ENCODE measurements around the gene CHIA.
"Not testable (repeated sequence)": the region's sequence is repeated elsewhere in the genome, so short reads cannot be mapped to it uniquely, and the experiment has no call there.

Gene CHIA

DNA sequence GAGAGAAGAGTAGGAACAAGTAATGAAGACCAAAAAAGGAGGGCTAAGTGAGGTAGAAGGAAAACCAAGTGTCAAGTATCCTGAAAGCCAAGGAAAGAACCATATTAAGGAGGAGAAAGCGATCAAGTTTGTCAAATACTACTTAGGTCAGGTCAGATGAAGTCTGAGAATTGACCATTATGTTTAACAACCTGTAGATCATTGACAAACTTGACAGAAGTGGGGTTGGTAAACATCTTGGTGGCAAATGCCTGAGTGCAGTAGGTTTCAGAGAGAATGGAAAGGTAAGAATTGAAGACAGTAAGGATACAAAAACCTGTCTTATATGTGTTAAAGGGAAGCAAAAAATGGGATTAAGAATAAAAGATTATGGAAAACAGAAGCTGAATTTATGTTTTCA lies 3.7 kb upstream of the CHIA start:
- DNase-seq, result no peak

DNA sequence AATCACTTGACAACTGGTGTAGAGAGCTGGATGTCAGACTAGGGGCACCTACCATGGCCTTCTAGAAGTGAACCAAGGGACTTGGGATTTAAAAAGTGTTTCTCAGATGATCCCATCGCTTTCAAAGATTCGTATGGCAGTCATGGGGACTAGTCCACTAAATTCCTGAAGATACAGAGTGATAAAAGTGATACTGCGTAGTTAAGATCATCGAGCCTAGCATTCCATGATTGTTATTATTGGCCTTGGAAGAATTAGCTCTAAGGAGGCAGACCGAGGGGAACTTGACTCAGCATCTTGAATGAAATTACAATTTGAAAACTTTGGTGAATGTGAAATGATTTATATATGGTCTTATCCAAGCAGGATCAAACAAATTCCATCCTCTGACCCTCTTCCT lies 1.3 kb upstream of the CHIA start:
- DNase-seq, result no peak

DNA sequence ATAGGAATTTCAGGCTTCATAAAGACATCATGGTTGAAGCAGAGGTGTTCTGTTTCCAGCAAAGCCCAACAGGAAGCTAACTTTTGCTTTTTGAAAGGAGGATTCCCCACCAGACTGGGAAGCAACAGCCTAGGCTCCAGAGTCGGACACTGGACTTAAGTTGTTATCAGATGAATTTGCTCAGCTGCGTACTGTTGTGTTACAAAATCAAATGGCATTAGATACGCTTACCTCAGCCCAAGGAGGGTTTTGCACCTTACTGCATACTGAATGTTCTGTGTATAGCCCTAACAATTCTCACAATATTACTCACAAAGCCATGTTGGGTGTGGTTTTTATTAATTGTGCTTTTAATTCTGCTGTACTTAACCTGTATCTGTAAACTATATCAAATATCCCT lies 547 bp upstream of the CHIA start:
- no peak for DNase-seq

- DNase-seq, result no peak
Measured at GRCh38 chr1:111294390-111294789, 3.7 kb downstream of the CHIA start.

DNA sequence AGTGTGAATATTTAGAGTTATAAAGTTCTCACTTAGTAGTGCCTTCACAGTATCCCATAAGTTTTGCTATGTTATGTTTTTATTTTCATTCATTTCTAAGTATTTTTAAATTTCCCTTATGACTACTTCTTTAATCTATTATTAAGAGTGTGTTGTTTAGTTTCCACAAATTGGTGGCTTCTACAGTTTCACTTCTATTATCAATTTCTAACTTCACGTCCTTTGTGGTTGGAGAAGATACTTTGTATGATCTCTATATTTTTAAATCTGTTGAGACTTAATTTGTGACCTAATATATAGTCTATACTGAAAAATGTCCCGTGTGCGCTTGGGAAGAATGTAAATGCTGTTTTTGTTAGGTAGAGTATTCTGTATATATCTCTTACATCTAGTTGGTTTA lies 11.7 kb downstream of the CHIA start:
- DNase-seq, result no peak

GRCh38 chr1:111309690-111310089 lies 19.0 kb downstream of the CHIA start:
- DNase-seq, result no peak

- DNase-seq, result no peak
Measured at GRCh38 chr1:111318523-111318922, 27.9 kb downstream of the CHIA start.

GRCh38 chr1:111320066-111320879 lies 29.6 kb downstream of the CHIA start:
- no peak for DNase-seq

DNA sequence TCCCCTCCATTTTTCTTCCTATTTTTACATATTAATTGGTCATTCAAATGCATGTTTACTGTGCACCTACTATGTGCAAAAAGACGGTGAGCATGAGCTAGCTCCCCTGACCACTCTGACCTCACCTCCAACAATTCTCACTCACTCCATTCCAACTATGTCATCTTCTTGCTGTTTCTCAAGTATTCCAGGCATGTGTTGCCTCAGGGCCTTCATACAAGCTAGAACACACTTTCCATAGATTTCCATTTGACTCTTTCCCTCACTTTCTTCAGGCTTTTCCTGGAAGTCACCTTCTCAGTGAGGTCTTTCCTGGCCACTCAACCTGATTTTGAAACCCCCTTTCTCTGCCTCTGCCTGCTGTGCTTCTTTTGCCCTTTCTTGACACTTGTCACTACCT lies 32.6 kb downstream of the CHIA start:
- DNase-seq, result no peak

GRCh38 chr1:111332190-111332589 lies 41.5 kb downstream of the CHIA start:
- DNase-seq, result no peak

GRCh38 chr1:111334169-111334568 lies 43.5 kb downstream of the CHIA start:
- DNase-seq, result no peak

GRCh38 chr1:111335214-111335877 lies 44.7 kb downstream of the CHIA start:
- not testable (repeated sequence) for DNase-seq

- not testable (repeated sequence) for DNase-seq
Measured at GRCh38 chr1:111338849-111339248, 48.2 kb downstream of the CHIA start.

DNA sequence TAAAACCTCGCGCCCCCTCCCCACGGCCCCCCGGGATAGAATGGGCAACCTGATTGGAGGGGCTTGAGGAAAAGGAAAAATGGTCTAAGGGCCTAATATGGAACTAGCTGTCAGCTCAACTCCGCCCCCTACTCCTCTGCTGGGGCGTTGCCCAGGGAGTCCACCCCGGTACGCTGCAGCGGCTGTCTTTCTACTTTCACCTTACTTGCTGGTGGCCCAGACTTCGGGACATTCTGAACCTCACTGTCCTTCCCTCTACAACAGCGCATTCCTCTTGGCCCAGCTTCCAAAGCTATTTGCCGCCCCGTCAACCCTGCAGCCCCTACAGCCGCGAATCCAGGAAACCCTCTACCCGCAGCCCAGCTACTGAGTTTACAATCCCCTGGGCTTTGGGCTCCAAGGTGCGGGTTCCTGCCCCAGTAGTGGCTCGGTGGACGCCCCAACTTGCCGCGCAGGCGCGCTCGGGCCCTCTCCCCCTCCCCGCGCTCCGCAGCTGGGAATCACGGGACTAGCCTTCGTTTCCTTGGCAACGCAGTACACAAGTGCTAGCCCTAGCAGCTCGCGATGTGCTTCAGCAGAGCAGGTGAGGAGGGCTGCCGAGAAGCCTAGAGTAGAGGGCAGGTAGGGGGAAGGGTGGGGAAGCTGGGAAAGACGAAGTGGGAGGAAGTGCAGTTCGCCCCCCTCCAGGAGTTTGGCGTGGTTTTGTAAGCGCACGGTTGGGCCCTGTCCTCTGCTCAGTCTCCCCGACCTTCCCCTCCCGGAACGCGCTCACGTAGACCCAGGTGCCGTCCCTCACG lies 55.6 kb downstream of the CHIA start:
- DNase-seq, result no peak

GRCh38 chr1:111347026-111347425 lies 56.4 kb downstream of the CHIA start:
- DNase-seq, result no peak

DNA sequence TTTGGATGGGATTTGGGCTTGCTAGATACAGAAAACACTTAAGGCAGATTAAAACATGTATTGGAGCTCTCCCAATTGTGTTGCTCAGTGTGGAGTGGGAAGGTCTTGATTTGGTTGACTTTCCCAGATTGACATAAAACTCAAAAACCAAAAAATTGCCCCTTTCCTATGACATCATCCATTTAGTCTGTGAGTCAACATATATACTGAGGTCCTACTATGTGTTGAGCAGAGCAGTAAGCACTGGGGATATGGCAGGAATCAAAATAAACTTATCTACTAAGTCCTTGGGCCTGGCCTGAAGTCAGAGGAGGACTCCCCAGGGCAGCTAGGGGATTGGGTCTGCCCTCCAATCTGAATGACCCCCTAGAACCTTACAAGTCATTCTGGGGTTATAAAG lies 61.0 kb downstream of the CHIA start:
- DNase-seq, result no peak

DNA sequence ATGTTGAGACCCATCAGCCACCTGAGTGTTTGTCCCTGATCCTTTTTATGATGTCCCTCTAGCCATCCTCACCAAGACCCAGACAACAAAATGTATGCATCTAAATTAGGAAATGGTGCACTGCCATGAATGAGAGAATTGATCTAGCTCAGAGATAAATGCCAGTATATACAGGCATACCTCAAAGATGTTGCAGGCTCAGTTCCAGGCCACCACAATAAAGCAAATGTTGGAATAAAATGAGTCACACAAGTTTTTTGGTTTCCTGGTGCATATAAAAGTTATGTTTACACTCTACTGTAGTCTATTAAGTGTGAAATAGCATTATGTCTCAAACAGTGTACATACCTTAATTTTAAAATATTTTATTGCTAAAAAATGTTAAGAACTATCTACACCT lies 63.9 kb downstream of the CHIA start:
- no peak for DNase-seq

GRCh38 chr1:111358964-111359363 lies 68.3 kb downstream of the CHIA start:
- DNase-seq, result no peak

DNA sequence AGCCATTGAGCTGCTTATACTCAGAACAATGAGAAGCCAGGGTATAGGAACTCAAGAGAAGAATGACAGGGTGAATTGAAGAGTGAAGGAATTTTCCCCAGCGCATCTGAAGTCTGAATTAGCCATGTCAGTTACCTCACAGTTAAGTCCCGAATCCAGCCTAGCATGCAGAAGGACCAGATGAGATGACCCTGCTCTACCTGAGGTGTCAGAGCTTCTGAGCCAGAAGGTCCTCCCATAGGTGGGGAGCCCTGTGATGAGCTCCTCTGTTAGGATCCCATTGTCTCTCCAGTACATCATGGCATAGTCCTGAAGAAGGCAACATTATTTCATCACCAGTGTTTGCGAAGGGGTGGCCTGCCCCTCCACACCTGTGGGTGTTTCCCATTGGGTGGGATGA lies 68.7 kb downstream of the CHIA start:
- no peak for DNase-seq

DNA sequence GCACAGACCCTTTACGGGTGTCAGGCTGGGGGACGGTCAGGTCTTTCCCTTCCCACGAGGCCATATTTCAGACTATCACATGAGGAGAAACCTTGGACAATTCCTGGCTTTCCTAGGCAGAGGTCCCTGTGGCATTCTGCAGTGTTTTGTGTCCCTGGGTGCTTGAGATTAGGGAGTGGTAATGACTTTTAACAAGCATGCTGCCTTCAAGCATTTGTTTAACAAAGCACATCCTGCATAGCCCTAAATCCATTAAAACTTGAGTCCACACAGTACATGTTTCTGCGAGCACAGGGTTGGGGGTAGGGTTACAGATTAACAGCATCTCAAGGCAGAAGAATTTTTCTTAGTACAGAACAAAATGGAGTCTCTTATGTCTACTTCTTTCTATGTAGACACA lies 69.6 kb downstream of the CHIA start:
- DNase-seq, result not testable (repeated sequence)

DNA sequence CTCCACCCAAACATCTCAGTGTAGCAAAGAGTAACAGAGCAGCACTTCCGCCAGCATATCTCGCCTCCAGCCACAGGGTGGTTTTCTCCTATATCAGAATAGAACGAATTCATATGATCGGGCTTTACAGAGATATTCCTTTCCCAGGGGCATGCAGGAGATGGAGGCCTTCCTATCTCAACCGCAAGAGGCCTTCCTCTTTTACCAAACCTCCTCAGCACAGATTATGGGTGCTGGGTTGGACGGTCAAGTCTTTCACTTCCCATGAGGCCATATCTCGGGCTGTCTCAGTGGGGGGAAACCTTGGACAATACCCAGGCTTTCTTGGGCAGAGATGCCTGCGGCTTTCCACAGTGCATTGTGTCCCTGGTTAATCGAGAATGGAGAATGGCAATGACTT lies 71.1 kb downstream of the CHIA start:
- DNase-seq, result no peak

DNA sequence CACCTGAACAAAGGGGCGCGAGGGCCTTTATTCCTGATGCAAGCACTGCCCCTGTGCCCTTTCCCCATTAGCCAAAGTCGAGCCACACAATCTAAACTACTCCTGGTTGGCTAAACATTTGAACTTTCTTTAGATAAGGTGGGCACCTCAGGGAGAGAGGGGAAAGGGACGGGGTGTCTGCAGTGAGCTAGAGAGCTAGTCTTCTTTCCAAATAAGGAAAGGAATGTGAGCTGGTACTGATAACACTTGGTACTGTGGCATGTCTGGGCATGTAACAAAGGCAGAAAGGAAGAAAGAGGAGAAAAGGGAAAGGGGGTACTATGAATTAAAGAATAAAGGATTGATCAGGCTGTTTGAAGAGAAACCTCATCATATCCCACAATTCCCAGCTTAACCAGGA lies 74.0 kb downstream of the CHIA start:
- DNase-seq, result no peak

GRCh38 chr1:111366256-111366655 lies 75.6 kb downstream of the CHIA start:
- no peak for DNase-seq

DNA sequence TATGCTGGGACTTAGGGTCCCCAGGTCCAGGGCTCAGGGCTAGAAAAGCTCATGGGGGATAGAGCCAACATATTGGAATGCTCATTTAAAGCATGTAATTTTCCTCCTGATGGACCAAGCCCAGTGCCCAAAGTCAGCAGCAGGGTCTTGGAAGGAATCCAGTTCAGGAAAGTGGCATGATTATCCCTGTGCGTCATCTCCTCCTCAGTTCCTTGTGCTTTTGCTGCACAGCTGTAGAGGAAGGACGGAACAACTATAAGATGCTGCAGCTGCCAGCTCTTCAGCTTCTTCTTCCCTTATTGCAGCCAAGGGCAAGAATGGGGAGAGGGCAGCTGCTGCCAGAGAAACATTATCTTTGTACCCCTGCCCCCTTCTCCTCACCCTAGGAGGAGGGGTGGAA lies 78.5 kb downstream of the CHIA start:
- DNase-seq, result no peak

All from cerebellar nuclear complex (tissue), 1 donor.